Nephron progenitor cell (in vitro differentiated cells): ENCODE results near the gene DTYMK.

Source experiments
- DNase-seq: peaks from one replicate; pipeline ENCODE4 v3.0.0; 2021
- H3K27ac Mint-ChIP-seq: 2 replicates; pipeline ENCODE4 v1.8.0; 2021; ENCODE audit warnings: mild to moderate bottlenecking, moderate library complexity, mixed read lengths
- H3K27me3 Mint-ChIP-seq: 2 replicates; pipeline ENCODE4 v1.8.0; 2021; ENCODE audit warnings: mild to moderate bottlenecking, low read depth, mixed read lengths; ENCODE audit not compliant: poor library complexity
- H3K36me3 Mint-ChIP-seq: 2 replicates; pipeline ENCODE4 v1.8.0; 2021; ENCODE audit warnings: low read depth, mixed read lengths
- H3K4me1 Mint-ChIP-seq: 2 replicates; pipeline ENCODE4 v1.8.0; 2021; ENCODE audit warnings: mixed read lengths
- H3K4me3 Mint-ChIP-seq: 2 replicates; pipeline ENCODE4 v1.8.0; 2021; ENCODE audit warnings: mild to moderate bottlenecking, moderate library complexity, mixed read lengths
- H3K9me3 Mint-ChIP-seq: 2 replicates; pipeline ENCODE4 v1.8.0; 2021; ENCODE audit warnings: mild to moderate bottlenecking, moderate library complexity, mixed read lengths
- TF ChIP-seq, protein P1 (sequence below): fragments of 200-600 bp; sonication (generic); IDR thresholded peaks from 2 replicates; pipeline ENCODE4 v1.5.0; 2021; ENCODE audit warnings: antibody characterized with exemption

Gene DTYMK, protein sequence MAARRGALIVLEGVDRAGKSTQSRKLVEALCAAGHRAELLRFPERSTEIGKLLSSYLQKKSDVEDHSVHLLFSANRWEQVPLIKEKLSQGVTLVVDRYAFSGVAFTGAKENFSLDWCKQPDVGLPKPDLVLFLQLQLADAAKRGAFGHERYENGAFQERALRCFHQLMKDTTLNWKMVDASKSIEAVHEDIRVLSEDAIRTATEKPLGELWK

DNA sequence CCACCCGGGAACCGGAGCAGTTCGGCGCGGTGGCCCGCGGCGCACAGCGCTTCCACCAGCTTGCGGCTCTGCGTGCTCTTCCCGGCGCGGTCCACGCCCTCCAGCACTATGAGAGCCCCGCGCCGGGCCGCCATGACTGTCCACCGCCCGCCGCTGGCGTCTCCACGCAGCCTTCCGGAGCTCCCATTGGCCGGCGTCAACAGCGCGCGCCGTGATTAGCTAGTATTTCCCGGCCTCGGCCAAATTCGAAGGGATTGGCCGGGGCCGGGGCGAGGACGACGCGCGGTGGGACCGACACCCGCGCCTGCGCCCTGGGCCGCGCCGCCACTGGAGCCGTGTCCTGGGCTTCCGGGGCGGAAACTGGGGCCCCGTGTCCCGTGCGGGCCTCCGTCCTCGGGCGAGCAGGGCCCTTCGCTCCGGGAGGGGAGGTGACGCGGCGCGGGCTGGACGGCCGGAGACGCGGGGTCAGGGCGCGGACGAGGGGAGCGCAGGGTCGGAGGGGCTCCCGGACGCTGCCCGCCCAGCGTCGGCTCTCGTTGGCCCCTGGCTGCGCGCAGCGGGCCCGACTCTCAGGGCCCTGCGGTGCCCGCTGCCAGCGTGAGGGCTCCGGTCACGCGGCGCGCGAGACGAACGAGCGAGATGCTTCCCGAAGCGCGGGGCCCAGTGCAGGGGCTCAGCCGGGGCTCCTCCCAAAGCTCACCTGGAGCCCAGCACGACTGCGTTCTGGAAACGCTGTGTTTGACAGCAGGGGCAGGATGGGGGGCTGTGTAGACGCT lies at the start of gene DTYMK:
TSS of gene DTYMK (minus strand) at position 166 of the 776 bp plus-strand sequence. CDS start at position 134, 32 bp downstream.
- peak; percentile 94 for DNase-seq
- no peaks in the 10 kb centered on the region for H3K27me3 Mint-ChIP-seq
- peak within 1 kb of the TSS; percentile 95 for H3K27ac Mint-ChIP-seq
- peaks cover 38% of the 10 kb centered on the region for H3K36me3 Mint-ChIP-seq
- TF ChIP-seq, protein P1, sequence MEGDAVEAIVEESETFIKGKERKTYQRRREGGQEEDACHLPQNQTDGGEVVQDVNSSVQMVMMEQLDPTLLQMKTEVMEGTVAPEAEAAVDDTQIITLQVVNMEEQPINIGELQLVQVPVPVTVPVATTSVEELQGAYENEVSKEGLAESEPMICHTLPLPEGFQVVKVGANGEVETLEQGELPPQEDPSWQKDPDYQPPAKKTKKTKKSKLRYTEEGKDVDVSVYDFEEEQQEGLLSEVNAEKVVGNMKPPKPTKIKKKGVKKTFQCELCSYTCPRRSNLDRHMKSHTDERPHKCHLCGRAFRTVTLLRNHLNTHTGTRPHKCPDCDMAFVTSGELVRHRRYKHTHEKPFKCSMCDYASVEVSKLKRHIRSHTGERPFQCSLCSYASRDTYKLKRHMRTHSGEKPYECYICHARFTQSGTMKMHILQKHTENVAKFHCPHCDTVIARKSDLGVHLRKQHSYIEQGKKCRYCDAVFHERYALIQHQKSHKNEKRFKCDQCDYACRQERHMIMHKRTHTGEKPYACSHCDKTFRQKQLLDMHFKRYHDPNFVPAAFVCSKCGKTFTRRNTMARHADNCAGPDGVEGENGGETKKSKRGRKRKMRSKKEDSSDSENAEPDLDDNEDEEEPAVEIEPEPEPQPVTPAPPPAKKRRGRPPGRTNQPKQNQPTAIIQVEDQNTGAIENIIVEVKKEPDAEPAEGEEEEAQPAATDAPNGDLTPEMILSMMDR, result no peak
- H3K4me1 Mint-ChIP-seq, result peaks cover 37% of the 10 kb centered on the region
- H3K9me3 Mint-ChIP-seq, result no peaks in the 10 kb centered on the region
- peak within 1 kb of the TSS; percentile 94 for H3K4me3 Mint-ChIP-seq

DNA sequence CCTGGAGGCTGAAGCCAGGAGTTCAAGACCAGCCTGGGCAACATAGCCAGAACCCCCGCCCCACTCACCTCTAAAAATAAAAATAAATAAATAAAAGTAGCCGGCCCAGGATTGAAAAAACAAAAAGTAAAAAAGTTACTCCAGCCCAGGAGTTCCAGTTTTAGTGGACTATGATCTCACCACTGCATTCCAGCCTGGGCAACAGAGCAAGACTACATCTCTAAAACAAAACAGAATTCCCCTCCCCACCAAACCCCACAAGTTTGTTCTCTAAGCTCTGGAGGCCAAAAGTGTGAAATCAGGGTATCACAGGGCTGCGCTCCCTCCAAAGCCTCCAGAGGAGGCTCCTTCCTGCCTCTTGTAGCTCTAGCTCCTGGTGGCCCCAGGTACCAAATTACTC lies 49.5 kb upstream of the DTYMK start:
- peak overlapping the region; percentile 78 for H3K4me3 Mint-ChIP-seq
- H3K27ac Mint-ChIP-seq, result no peak overlapping the region

DNA sequence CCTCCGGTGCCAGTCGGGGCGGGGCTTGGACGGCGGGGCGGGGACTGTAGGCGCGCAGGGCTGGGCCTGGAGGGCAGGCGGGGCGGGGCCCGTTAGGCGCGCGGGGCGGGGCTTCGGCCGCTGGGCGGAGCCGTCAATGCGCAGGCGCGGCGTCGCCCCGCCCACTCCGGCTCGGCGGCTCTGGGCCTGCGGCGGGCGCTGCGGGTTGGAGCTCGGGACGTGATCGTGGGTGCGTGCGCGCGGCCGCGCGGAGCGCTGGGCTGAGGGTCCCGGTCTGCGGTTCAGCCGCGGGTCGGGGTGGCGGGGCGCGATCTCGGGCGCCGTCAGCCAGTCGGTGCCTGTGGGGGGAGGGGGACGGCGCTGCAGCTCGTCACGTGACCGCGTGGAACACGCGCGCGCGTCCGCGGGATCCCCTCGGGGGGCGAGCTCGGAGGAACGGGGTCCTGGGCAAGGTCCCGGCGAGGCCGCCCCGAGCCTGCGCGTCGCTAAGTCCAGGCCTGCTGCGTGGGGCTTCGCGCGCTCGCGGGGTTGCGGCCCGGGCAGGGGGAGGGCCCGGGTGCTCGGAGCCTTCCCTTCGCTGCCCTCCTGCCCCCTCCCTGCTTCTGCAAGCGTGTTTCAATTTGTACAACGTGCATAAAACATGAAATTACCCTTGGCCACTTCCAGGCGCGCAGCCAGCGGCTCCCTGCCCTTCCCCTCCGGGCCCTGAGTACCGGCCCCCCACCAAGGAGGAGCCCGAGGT lies 48.0 kb upstream of the DTYMK start, which contains the start of gene D2HGDH:
TSS of gene D2HGDH (plus strand) at position 164 of the 742 bp plus-strand sequence. CDS start 595 bp downstream, outside the sequence.
- Mint-ChIP-seq H3K4me1 (peaks cover 45% of the 10 kb centered on the region), H3K27ac (no peak within 1 kb of the TSS)

More for the DNA sequence above, 49.5 kb upstream of the DTYMK start:
- TF ChIP-seq, protein P1, result no peak
- peaks cover 38% of the 10 kb centered on the region for H3K4me1 Mint-ChIP-seq
- H3K36me3 Mint-ChIP-seq, result peaks cover 16% of the 10 kb centered on the region
- no peak for DNase-seq
- H3K9me3 Mint-ChIP-seq, result no peaks in the 10 kb centered on the region
- H3K27me3 Mint-ChIP-seq, result no peaks in the 10 kb centered on the region

DNA sequence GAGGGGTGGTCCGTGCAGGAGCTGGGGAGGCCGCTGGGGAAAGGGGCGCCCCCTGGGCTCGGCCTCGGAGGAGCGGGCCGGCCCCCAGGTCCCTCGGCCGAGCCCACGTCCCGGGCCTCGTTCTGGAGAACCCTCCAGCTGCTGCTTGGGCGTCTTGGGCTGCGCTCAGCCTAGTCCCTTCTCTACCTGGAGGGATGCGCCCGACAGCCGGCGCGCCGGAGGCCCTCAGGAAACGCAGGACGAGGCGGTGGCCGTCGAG lies 47.5 kb upstream of the DTYMK start:
- peaks cover 22% of the 10 kb centered on the region for H3K36me3 Mint-ChIP-seq
- TF ChIP-seq, protein P1, result no peak
- no peak overlapping the region for H3K4me3 Mint-ChIP-seq
- no peak overlapping the region for H3K27ac Mint-ChIP-seq
- H3K9me3 Mint-ChIP-seq, result no peaks in the 10 kb centered on the region
- H3K4me1 Mint-ChIP-seq, result peaks cover 41% of the 10 kb centered on the region
- no peak for DNase-seq
- no peaks in the 10 kb centered on the region for H3K27me3 Mint-ChIP-seq

More for the DNA sequence above, 48.0 kb upstream of the DTYMK start, which contains the start of gene D2HGDH:
- peak; percentile 98 for DNase-seq
- Mint-ChIP-seq H3K4me3 (peak within 1 kb of the TSS; percentile 78), H3K9me3 (no peaks in the 10 kb centered on the region), H3K36me3 (peaks cover 21% of the 10 kb centered on the region), H3K27me3 (no peaks in the 10 kb centered on the region)
- TF ChIP-seq, protein P1, result no peak

DNA sequence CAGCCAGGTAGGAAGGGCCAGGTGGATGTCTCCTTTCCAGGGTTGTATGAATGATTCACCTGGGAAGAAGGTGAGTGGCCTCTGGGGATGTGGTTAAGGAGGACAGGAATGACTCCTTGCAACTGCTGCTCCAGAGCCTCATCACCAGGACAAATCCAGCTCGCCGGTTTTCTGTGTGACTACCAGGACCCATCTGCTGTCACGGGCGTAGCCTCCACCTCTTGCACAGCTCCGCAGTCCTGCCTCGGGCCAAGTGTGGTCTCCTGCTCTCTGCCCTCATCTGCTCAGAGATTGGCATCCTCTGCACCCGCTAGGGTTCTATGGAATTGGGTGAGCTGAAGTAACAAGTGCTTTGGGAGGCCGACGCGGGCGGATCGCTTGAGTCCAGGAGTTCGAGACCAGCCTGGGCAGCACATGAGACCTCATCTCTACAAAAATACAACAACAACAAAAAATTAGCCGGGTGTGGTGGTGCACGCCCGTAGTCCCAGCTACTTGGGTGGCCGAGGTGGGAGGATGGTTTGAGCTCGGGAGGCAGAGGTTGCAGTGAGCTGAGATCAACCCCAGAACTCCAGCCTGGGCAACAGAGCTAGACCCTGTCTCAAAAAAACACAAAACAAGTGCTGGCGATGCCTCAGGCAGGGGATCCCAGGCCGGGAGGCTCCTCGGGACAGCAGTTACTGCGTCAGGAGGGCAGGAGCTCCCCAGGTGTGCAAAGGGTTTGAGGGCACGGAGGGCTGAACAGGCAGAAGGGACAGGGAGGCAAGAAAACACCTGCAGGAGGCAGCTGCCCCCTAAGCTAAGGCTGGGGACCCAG lies 47.0 kb upstream of the DTYMK start:
- no peak for DNase-seq
- Mint-ChIP-seq H3K4me1 (peaks cover 36% of the 10 kb centered on the region), H3K36me3 (peaks cover 19% of the 10 kb centered on the region), H3K4me3 (peak overlapping the region; percentile 63), H3K9me3 (no peaks in the 10 kb centered on the region), H3K27me3 (no peaks in the 10 kb centered on the region), H3K27ac (no peak overlapping the region)
- TF ChIP-seq, protein P1, result no peak
